ENCODE data around the gene CGREF1.
A peak's percentile ranks its signal among the peaks of the same experiment; 100 is the strongest.

Gene CGREF1

GRCh38 chr2:27118525-27119329, at the start of gene CGREF1:
Gene CGREF1, minus strand, starts transcription at chr2:27119128. Its CDS starts 14,762 bp downstream, at chr2:27104366.
- Histone ChIP-seq H3K4me3 (ENCODE audit: low read length in 2 of 2) (peak within 1 kb of the TSS; percentile 53 to 60), H3K9ac (ENCODE audit: low read depth in 1 of 2, low read length in 2 of 2) (peak within 1 kb of the TSS in 1 of 2 donors; percentile 26), H3K9me3 (ENCODE audit: control insufficient read depth in 2 of 2, low read length in 2 of 2) (no peaks in the 10 kb centered on the region), H3K4me1 (ENCODE audit: control insufficient read depth in 2 of 2, insufficient read depth in 2 of 2, low read length in 2 of 2) (peaks cover 11 to 14% of the 10 kb centered on the region in 2 donors), H3K27me3 (ENCODE audit: control insufficient read depth in 2 of 2, insufficient read depth in 2 of 2, low read length in 2 of 2) (peaks cover 21% of the 10 kb centered on the region in 2 donors), H3K27ac (ENCODE audit: low read depth in 2 of 2, low read length in 2 of 2) (no peak within 1 kb of the TSS), H3K36me3 (ENCODE audit: control insufficient read depth in 2 of 2, insufficient read depth in 2 of 2, low read length in 2 of 2) (no peaks in the 10 kb centered on the region)

DNA sequence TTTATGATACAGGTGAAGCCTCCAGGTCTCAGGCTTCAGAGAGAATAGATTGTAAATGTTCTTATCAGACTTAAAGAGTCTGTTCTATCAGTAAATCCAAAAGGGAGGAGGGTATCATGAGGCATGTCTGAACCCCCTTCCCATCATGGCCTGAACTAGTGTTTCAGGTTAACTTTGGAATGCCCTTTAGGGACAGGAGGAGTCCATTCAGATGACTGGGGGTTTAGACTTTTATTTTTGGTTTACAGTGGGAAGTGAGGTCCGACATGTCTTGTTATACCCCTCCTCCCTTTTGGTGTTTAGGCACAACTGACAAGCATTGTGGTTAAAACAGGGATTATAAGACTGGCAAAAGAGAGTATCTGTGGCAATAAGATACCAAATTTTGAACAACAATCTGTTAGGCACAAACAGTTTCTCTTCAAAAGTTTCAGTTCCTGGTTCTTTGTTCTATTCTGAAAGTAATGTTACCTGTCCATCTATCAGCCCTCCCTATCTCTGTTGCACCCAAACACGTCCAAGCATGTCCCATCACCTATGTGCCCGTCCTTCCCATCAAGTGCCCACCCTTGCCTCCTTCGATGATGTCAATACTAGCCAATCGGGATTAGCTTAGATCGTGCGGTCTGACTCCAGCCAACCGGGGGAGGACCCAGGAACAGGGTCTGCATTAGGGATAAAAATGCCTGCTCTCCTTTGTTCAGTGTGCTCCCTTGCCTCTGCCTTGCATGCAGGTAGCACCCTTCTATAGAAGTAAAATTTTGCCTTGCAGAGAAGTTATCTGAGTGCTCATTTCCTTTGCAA, 46.2 kb upstream of the CGREF1 start:
- no peak overlapping the region for H3K4me3 ChIP-seq (ENCODE audit: low read length in 2 of 2)
- peaks cover 0 to under 1% of the 10 kb centered on the region in 2 donors for H3K4me1 ChIP-seq (ENCODE audit: control insufficient read depth in 2 of 2, insufficient read depth in 2 of 2, low read length in 2 of 2)
- H3K27ac ChIP-seq (ENCODE audit: low read depth in 2 of 2, low read length in 2 of 2), result peak overlapping the region in 1 of 2 donors; percentile 1
- H3K9ac ChIP-seq (ENCODE audit: low read depth in 1 of 2, low read length in 2 of 2), result no peak overlapping the region
- no peaks in the 10 kb centered on the region for H3K27me3 ChIP-seq (ENCODE audit: control insufficient read depth in 2 of 2, insufficient read depth in 2 of 2, low read length in 2 of 2)
- no peaks in the 10 kb centered on the region for H3K36me3 ChIP-seq (ENCODE audit: control insufficient read depth in 2 of 2, insufficient read depth in 2 of 2, low read length in 2 of 2)
- no peaks in the 10 kb centered on the region for H3K9me3 ChIP-seq (ENCODE audit: control insufficient read depth in 2 of 2, low read length in 2 of 2)

GRCh38 chr2:27162151-27163121, 43.5 kb upstream of the CGREF1 start:
- no peak overlapping the region for H3K9ac ChIP-seq (ENCODE audit: low read depth in 1 of 2, low read length in 2 of 2)
- H3K36me3 ChIP-seq (ENCODE audit: control insufficient read depth in 2 of 2, insufficient read depth in 2 of 2, low read length in 2 of 2), result no peaks in the 10 kb centered on the region
- no peak overlapping the region for H3K4me3 ChIP-seq (ENCODE audit: low read length in 2 of 2)
- H3K9me3 ChIP-seq (ENCODE audit: control insufficient read depth in 2 of 2, low read length in 2 of 2), result no peaks in the 10 kb centered on the region
- no peaks in the 10 kb centered on the region for H3K27me3 ChIP-seq (ENCODE audit: control insufficient read depth in 2 of 2, insufficient read depth in 2 of 2, low read length in 2 of 2)
- H3K4me1 ChIP-seq (ENCODE audit: control insufficient read depth in 2 of 2, insufficient read depth in 2 of 2, low read length in 2 of 2), result no peaks in the 10 kb centered on the region
- H3K27ac ChIP-seq (ENCODE audit: low read depth in 2 of 2, low read length in 2 of 2), result peak overlapping the region in 1 of 2 donors; percentile 39

DNA sequence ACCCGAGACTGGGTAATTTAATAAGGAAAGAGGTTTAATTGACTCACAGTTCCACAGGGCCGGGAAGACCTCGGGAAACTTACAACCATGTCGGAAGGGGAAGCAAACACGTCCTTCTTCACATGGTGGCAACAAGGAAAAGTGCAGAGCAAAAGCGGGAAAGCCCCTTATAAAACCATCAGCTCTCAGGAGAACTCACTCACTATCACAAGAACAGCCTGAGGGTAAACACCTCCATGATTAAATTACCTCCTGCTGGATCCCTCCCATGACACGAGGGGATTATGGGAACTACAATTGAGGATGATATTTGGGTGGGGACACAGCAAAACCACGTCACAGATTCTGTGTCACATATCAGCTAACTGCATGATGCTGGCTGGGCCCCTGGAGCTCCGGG, 41.3 kb upstream of the CGREF1 start:
- no peaks in the 10 kb centered on the region for H3K9me3 ChIP-seq (ENCODE audit: control insufficient read depth in 2 of 2, low read length in 2 of 2)
- no peaks in the 10 kb centered on the region for H3K27me3 ChIP-seq (ENCODE audit: control insufficient read depth in 2 of 2, insufficient read depth in 2 of 2, low read length in 2 of 2)
- H3K4me1 ChIP-seq (ENCODE audit: control insufficient read depth in 2 of 2, insufficient read depth in 2 of 2, low read length in 2 of 2), result no peaks in the 10 kb centered on the region
- no peaks in the 10 kb centered on the region for H3K36me3 ChIP-seq (ENCODE audit: control insufficient read depth in 2 of 2, insufficient read depth in 2 of 2, low read length in 2 of 2)
- no peak overlapping the region for H3K9ac ChIP-seq (ENCODE audit: low read depth in 1 of 2, low read length in 2 of 2)
- no peak overlapping the region for H3K27ac ChIP-seq (ENCODE audit: low read depth in 2 of 2, low read length in 2 of 2)
- no peak overlapping the region for H3K4me3 ChIP-seq (ENCODE audit: low read length in 2 of 2)

DNA sequence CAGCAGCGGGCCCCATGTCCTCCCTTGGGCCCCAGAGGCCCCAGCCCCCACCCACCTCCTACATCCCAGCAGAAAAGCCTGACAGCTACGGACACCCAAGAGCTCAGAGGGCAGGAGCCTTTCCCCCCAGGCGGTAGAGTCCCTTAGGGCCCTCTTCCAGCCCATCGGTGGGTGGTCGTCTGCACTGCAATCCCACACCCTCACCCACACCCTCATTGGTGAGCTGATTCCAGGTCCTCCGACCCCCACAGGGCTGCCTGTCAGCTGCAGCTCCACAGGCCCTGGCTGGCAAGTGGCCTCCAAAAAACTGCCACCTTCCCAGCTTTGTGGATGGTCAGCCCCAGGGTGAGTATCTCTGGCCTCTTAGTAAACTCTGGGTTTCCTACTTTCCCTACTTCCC, 40.3 kb upstream of the CGREF1 start:
- Histone ChIP-seq H3K9me3 (ENCODE audit: control insufficient read depth in 2 of 2, low read length in 2 of 2) (no peaks in the 10 kb centered on the region), H3K4me3 (ENCODE audit: low read length in 2 of 2) (no peak overlapping the region)

DNA sequence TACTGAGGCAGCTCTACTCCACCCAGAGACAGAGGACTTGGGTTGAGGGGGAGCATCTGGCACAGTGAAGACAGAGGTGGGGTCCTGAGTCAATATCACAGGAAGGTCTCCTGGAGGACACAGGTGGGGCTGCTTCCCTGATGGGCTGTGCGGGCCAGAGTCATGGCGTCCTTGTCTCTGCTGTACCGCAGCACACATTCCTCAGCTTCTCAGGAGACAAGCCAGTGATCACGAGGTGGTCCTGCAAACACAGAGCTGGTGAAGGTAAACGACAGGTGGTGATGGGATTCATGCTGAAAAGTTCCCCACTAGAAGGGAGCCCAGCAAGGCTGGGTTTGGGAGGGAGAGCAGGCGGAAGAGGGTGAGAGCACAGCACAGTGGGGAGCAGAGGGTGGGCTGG, 39.5 kb upstream of the CGREF1 start:
- no peaks in the 10 kb centered on the region for H3K4me1 ChIP-seq (ENCODE audit: control insufficient read depth in 2 of 2, insufficient read depth in 2 of 2, low read length in 2 of 2)
- no peaks in the 10 kb centered on the region for H3K9me3 ChIP-seq (ENCODE audit: control insufficient read depth in 2 of 2, low read length in 2 of 2)
- no peak overlapping the region for H3K27ac ChIP-seq (ENCODE audit: low read depth in 2 of 2, low read length in 2 of 2)
- H3K4me3 ChIP-seq (ENCODE audit: low read length in 2 of 2), result no peak overlapping the region
- H3K9ac ChIP-seq (ENCODE audit: low read depth in 1 of 2, low read length in 2 of 2), result no peak overlapping the region
- H3K36me3 ChIP-seq (ENCODE audit: control insufficient read depth in 2 of 2, insufficient read depth in 2 of 2, low read length in 2 of 2), result no peaks in the 10 kb centered on the region
- no peaks in the 10 kb centered on the region for H3K27me3 ChIP-seq (ENCODE audit: control insufficient read depth in 2 of 2, insufficient read depth in 2 of 2, low read length in 2 of 2)

More for the DNA sequence above, 40.3 kb upstream of the CGREF1 start:
- Histone ChIP-seq H3K9ac (ENCODE audit: low read depth in 1 of 2, low read length in 2 of 2) (no peak overlapping the region), H3K27ac (ENCODE audit: low read depth in 2 of 2, low read length in 2 of 2) (no peak overlapping the region), H3K27me3 (ENCODE audit: control insufficient read depth in 2 of 2, insufficient read depth in 2 of 2, low read length in 2 of 2) (no peaks in the 10 kb centered on the region), H3K36me3 (ENCODE audit: control insufficient read depth in 2 of 2, insufficient read depth in 2 of 2, low read length in 2 of 2) (no peaks in the 10 kb centered on the region), H3K4me1 (ENCODE audit: control insufficient read depth in 2 of 2, insufficient read depth in 2 of 2, low read length in 2 of 2) (no peaks in the 10 kb centered on the region)

DNA sequence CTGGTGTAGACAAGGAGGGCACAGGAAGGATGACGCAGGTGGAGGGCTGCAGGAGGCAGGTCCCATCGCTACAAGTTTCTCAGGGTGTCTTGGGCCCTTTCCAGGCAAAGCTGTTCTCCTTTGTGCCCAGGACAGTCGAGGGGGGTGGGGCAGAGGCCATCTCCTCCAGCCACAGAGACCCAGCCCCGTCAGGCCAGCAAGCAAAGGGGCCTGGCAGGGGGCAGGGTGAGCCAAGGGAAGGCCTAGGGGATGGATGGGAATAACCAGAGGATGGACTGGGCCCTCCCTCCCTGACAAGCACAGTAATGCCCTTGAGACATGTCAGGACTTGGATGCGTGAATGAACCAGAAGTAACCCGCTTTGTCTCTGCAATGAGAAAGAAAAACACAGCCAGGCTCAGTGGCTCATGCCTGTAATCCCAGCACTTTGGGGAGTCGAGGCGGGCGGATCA, 36.2 kb upstream of the CGREF1 start:
- H3K36me3 ChIP-seq (ENCODE audit: control insufficient read depth in 2 of 2, insufficient read depth in 2 of 2, low read length in 2 of 2), result no peaks in the 10 kb centered on the region
- no peak overlapping the region for H3K9ac ChIP-seq (ENCODE audit: low read depth in 1 of 2, low read length in 2 of 2)
- H3K9me3 ChIP-seq (ENCODE audit: control insufficient read depth in 2 of 2, low read length in 2 of 2), result no peaks in the 10 kb centered on the region
- H3K4me1 ChIP-seq (ENCODE audit: control insufficient read depth in 2 of 2, insufficient read depth in 2 of 2, low read length in 2 of 2), result no peaks in the 10 kb centered on the region
- H3K4me3 ChIP-seq (ENCODE audit: low read length in 2 of 2), result no peak overlapping the region
- no peak overlapping the region for H3K27ac ChIP-seq (ENCODE audit: low read depth in 2 of 2, low read length in 2 of 2)
- H3K27me3 ChIP-seq (ENCODE audit: control insufficient read depth in 2 of 2, insufficient read depth in 2 of 2, low read length in 2 of 2), result no peaks in the 10 kb centered on the region

DNA sequence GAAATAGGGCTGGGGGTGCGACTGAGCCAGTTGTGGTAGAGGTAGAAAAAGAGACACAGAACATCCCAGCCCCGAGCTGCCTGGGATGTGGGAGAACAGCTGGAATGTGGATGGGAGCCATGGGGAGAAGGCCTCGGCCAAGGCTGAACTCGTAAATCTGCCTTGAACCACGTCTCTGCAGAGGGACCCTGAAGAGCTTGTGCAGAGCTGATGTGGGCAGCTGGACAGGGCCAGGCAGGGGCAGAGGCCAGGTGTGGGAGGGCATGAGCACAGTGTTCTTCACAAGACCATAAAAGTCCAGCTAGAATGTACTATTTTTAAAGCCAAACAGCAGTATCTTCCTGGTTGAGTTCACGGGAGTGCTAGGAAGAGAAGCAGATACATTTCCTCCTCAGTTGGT, 35.6 kb upstream of the CGREF1 start:
- H3K27me3 ChIP-seq (ENCODE audit: control insufficient read depth in 2 of 2, insufficient read depth in 2 of 2, low read length in 2 of 2), result no peaks in the 10 kb centered on the region
- H3K27ac ChIP-seq (ENCODE audit: low read depth in 2 of 2, low read length in 2 of 2), result no peak overlapping the region

DNA sequence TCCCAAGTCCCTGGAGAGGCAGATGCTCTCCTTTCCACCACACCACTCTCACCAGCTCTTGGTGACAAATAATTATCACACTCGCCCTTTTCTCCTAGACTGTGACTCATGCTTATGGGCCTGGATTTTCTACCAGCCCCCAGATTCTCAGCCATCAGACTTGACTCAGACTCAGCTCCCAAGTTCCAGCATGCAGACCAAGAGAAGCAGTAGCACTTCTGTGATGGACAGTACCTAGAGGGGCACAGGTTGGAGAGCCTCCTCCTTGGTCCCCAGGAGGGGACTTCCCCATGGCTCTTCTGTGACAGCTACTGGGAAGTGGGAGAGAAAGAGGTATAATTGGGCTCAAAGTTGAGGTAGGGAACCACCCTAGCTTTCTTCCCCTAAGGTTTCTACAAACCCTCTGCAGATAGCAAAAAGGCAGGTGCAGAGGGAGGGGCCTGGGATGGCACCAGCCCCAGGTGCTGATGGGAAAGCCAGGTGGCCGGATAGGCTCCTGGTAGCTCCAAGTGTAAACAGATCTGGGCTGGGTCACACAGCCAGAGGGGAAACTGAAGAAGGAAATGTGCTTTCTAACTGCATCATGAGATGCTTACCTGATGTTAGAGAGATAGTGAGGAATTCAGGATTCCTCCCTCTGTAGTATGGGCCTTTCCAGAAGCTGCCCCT, 34.0 kb upstream of the CGREF1 start:
- Histone ChIP-seq H3K4me1 (ENCODE audit: control insufficient read depth in 2 of 2, insufficient read depth in 2 of 2, low read length in 2 of 2) (no peaks in the 10 kb centered on the region), H3K27ac (ENCODE audit: low read depth in 2 of 2, low read length in 2 of 2) (no peak overlapping the region), H3K4me3 (ENCODE audit: low read length in 2 of 2) (no peak overlapping the region), H3K36me3 (ENCODE audit: control insufficient read depth in 2 of 2, insufficient read depth in 2 of 2, low read length in 2 of 2) (no peaks in the 10 kb centered on the region), H3K9ac (ENCODE audit: low read depth in 1 of 2, low read length in 2 of 2) (no peak overlapping the region), H3K9me3 (ENCODE audit: control insufficient read depth in 2 of 2, low read length in 2 of 2) (no peaks in the 10 kb centered on the region), H3K27me3 (ENCODE audit: control insufficient read depth in 2 of 2, insufficient read depth in 2 of 2, low read length in 2 of 2) (no peaks in the 10 kb centered on the region)

More for the DNA sequence above, 35.6 kb upstream of the CGREF1 start:
- no peak overlapping the region for H3K4me3 ChIP-seq (ENCODE audit: low read length in 2 of 2)
- no peaks in the 10 kb centered on the region for H3K4me1 ChIP-seq (ENCODE audit: control insufficient read depth in 2 of 2, insufficient read depth in 2 of 2, low read length in 2 of 2)
- H3K36me3 ChIP-seq (ENCODE audit: control insufficient read depth in 2 of 2, insufficient read depth in 2 of 2, low read length in 2 of 2), result no peaks in the 10 kb centered on the region
- H3K9ac ChIP-seq (ENCODE audit: low read depth in 1 of 2, low read length in 2 of 2), result no peak overlapping the region
- no peaks in the 10 kb centered on the region for H3K9me3 ChIP-seq (ENCODE audit: control insufficient read depth in 2 of 2, low read length in 2 of 2)
